ENCODE measurements around the gene TASOR2.

- TF ChIP-seq, protein P1, sequence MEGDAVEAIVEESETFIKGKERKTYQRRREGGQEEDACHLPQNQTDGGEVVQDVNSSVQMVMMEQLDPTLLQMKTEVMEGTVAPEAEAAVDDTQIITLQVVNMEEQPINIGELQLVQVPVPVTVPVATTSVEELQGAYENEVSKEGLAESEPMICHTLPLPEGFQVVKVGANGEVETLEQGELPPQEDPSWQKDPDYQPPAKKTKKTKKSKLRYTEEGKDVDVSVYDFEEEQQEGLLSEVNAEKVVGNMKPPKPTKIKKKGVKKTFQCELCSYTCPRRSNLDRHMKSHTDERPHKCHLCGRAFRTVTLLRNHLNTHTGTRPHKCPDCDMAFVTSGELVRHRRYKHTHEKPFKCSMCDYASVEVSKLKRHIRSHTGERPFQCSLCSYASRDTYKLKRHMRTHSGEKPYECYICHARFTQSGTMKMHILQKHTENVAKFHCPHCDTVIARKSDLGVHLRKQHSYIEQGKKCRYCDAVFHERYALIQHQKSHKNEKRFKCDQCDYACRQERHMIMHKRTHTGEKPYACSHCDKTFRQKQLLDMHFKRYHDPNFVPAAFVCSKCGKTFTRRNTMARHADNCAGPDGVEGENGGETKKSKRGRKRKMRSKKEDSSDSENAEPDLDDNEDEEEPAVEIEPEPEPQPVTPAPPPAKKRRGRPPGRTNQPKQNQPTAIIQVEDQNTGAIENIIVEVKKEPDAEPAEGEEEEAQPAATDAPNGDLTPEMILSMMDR (IDR thresholded peaks at IDR 0.05) = no peak
- TF ChIP-seq EZH2 (IDR thresholded peaks at IDR 0.05; ENCODE audit: borderline replicate concordance, insufficient read depth, low read depth, low read length, poor library complexity, severe bottlenecking) = no peak
Observed at GRCh38 chr10:5645944-5646617, 38.6 kb upstream of the TASOR2 start.

Measured in B cell (primary cell).